Right forelimb (tissue), 1 donor: ENCODE data around the gene JARID2.

Experiments
- DNase-seq: peaks from one replicate; pipeline ENCODE4 v3.0.0-alpha.2; 2018

Gene JARID2

GRCh38 chr6:15476631-15477380 is 230.9 kb downstream of the JARID2 start:
- peak; percentile 29 for DNase-seq

GRCh38 chr6:15477746-15478145 is 231.9 kb downstream of the JARID2 start:
- no peak for DNase-seq

- peak; percentile 19 for DNase-seq
Observed at GRCh38 chr6:15479761-15480160, 233.9 kb downstream of the JARID2 start.

- peak; percentile 34 for DNase-seq
Observed at GRCh38 chr6:15480525-15480924, 234.7 kb downstream of the JARID2 start.

- DNase-seq: peak; percentile 27
Observed at GRCh38 chr6:15481390-15482291, 235.8 kb downstream of the JARID2 start.

GRCh38 chr6:15483060-15483459 is 237.2 kb downstream of the JARID2 start:
- DNase-seq: no peak

GRCh38 chr6:15484140-15484539 is 238.3 kb downstream of the JARID2 start:
- peak; percentile 24 for DNase-seq

GRCh38 chr6:15484821-15485220 is 239.0 kb downstream of the JARID2 start:
- no peak for DNase-seq

GRCh38 chr6:15485936-15486335 is 240.1 kb downstream of the JARID2 start:
- DNase-seq: peak; percentile 11

GRCh38 chr6:15487262-15487661 is 241.4 kb downstream of the JARID2 start:
- DNase-seq: peak; percentile 16

- DNase-seq: peak; percentile 20
Observed at GRCh38 chr6:15489261-15489962, 243.5 kb downstream of the JARID2 start.

GRCh38 chr6:15490242-15491100 is 244.6 kb downstream of the JARID2 start:
- peak; percentile 23 for DNase-seq

GRCh38 chr6:15491255-15491985 is 245.6 kb downstream of the JARID2 start:
- peak; percentile 81 for DNase-seq

- peak; percentile 4 for DNase-seq
Observed at GRCh38 chr6:15491986-15492269, 246.1 kb downstream of the JARID2 start.

- DNase-seq: peak; percentile 15
Observed at GRCh38 chr6:15493437-15494168, 247.7 kb downstream of the JARID2 start.

- DNase-seq: peak; percentile 48
Observed at GRCh38 chr6:15495375-15495901, 249.6 kb downstream of the JARID2 start.

- DNase-seq: peak; percentile 37
Observed at GRCh38 chr6:15496345-15497131, 250.7 kb downstream of the JARID2 start.

GRCh38 chr6:15498640-15499039 is 252.8 kb downstream of the JARID2 start:
- DNase-seq: peak; percentile 21

GRCh38 chr6:15499125-15499524 is 253.3 kb downstream of the JARID2 start:
- peak; percentile 34 for DNase-seq

- no peak for DNase-seq
Observed at GRCh38 chr6:15499591-15499990, 253.7 kb downstream of the JARID2 start.
